HG02885 (cell line): ENCODE results near the gene WDR59.
"Not testable (repeated sequence)": the region's sequence is repeated elsewhere in the genome, so short reads cannot be mapped to it uniquely, and the experiment has no call there.

ENCODE experiments used
- ATAC-seq: cut with Tn5 transposase; IDR thresholded peaks from one replicate; pipeline ENCODE4 v1.9.1; 2021; ENCODE audit warnings: mild to moderate bottlenecking; ENCODE audit not compliant: unreplicated experiment, poor library complexity

The WDR59 gene

GRCh38 chr16:74874123-74874522 lies 110.8 kb downstream of the WDR59 start:
- no peak for ATAC-seq

GRCh38 chr16:74872302-74872701 lies 112.6 kb downstream of the WDR59 start:
- ATAC-seq: no peak

- no peak for ATAC-seq
Observed at GRCh38 chr16:74871608-74872007, 113.3 kb downstream of the WDR59 start.

DNA sequence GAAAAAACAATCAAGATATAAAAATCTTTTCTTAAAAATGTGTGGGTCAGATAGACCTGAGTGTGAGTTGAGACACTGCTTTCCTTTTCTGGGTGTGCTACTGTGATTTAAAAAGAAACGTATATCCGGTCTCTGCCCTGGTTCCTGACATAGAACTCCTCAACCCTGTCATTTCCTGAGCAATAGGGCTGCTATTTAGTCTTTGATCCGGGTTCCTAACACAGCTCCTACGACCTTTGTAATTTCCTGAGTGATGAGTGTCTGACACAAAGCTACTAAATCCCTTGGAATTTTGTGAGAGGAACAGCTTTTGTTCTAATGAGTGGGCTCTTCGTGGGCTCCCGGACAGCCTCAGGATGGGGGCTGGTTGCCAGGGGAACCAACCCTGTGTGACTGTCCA lies 116.4 kb downstream of the WDR59 start:
- no peak for ATAC-seq

GRCh38 chr16:74868035-74868434 lies 116.9 kb downstream of the WDR59 start:
- no peak for ATAC-seq

DNA sequence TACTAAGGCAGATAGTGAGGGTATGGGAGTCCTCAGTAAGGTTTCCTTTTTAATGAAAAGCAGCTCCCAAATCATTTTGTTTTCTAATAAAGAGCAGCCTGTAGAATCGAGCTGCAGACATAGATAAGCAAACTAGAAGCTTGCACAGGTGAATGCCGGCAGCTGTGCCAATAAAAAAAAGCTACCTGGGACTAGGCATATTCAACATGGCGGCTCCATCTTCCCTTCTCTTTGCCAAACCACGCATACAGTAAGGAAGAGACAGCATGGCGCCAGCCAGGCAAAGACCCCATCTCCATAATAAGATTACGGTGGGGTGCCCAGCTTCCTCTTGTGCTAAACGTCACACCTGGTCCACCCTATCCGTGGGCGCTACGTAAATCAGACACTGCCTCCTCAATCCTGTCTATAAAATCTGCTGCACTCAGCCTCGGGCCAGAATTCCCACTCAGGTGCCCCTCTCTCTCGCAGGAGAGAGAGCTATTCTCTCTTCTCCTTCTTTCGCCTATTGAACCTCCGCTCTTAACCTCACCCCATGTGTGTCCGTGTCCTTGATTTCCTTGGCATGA lies 117.6 kb downstream of the WDR59 start:
- ATAC-seq: no peak

- ATAC-seq: no peak
Observed at GRCh38 chr16:74865922-74866598, 118.9 kb downstream of the WDR59 start.

- ATAC-seq: peak; percentile 58
Observed at GRCh38 chr16:74862743-74863244, 122.1 kb downstream of the WDR59 start.

GRCh38 chr16:74852500-74852875 lies 132.4 kb downstream of the WDR59 start:
- no peak for ATAC-seq

GRCh38 chr16:74850027-74850426 lies 134.9 kb downstream of the WDR59 start:
- no peak for ATAC-seq

GRCh38 chr16:74847202-74847601 lies 137.7 kb downstream of the WDR59 start:
- ATAC-seq: no peak

- ATAC-seq: no peak
Observed at GRCh38 chr16:74846714-74847113, 138.2 kb downstream of the WDR59 start.

DNA sequence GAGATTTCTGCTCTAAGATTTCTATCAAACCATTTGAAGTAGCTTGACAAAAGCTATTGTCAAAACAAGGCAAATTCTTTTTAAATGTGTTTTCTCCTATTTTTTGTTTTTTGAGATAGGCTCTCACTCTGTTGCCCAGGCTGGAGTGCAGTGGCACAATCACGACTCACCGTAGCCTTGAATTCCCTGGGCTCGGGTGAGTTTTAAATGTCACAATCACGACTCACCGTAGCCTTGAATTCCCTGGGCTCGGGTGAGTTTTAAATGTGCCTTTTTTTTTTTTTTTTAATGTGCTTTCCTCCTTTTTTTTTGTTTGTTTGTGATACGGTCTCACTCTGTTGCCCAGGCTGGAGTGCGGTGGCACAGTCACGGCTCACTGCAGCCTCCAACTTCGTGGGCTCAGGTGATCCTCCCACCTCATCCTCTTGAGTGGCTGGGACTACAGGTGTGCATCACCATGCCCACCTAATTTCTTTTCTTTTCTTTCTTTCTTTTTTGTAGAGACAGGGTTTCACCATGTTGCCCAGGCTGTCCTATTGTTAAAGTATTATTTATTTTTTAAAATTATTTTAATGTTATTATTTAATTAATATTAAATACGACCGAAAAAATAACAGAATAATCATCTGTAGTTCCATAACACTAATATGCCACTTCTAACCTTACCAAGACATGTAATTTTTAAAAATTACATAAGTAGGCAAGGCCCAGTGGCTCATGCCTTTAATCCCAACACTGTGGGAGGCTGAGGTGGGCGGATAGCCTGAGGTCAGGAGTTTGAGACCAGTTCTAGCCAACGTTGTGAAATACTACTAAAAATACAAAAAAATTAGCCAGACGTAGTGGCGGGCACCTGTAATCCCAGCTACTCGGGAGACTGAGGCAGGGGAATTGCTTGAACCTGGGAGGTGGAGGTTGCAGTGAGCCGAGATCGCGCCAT lies 140.6 kb downstream of the WDR59 start:
- ATAC-seq: no peak

DNA sequence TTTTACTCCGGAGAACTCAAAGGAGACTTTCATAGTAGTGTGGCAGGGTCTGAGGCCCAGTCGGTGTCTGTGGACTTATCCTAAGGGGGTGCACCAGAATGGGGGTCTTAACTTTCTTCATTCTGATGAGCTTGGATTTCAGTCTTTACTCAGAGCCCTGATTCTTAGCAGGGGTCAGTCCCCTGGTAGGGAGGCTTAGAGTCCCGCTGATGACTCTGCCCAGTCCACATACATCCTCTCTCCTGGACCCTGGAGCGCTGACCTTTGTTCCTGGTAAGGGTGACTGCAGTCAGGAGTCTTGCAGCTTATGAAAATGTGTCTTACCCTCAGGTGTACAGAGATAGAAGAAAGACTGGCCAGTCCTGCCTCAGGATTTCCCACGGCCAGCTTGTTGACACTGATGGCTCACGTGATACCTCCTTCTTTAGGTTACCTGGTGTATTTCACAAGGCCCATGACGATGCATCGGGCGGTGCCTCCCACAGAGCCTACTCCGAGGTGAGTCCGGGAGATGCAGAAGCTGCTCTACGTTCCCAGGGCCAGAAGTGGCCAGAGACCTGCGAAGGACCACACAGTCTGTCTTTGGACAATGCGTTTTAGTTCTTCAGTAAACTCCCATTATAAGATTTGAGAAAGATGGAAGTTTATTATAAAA lies 141.4 kb downstream of the WDR59 start:
- not testable (repeated sequence) for ATAC-seq

DNA sequence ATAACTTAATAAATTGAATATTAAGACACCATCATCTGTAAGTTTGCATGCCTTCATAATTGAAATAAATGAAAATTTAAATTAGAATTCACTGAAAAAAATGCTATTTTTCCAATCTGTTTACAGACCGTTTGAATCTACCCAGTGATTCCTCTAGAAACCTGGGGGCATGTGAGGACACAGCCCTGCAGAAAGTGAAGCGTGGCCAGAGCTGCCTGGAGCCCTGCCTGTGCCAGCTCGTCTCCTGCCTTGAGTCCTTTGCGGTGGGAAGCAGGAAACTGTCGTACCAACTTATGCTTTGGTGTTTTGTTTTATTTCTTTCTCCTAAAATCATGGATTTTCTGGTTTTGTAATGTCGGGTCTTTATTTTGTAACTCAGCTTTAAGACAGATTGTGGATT lies 142.5 kb downstream of the WDR59 start:
- no peak for ATAC-seq

DNA sequence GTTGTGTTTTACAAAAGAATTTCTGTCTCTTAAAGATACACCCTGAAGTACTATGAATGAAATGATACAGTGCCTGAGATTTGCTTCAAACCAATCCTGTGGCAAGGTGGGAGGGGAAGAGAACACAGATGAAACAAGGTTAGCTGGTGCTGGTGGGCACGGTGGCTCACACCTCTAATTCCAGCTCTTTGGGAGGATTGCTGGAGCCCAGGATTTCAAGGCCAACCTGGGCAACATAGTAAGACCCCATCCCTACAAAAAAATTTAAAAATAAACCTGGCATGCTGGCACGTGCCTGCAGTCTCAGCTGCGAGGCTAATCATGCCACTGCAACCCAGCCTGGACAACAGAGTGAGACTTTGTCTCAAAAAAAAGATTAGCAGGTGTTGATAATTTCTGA lies 143.0 kb downstream of the WDR59 start:
- ATAC-seq: no peak

GRCh38 chr16:74841469-74841868 lies 143.5 kb downstream of the WDR59 start:
- no peak for ATAC-seq

GRCh38 chr16:74837056-74837455 lies 147.9 kb downstream of the WDR59 start:
- ATAC-seq: no peak

DNA sequence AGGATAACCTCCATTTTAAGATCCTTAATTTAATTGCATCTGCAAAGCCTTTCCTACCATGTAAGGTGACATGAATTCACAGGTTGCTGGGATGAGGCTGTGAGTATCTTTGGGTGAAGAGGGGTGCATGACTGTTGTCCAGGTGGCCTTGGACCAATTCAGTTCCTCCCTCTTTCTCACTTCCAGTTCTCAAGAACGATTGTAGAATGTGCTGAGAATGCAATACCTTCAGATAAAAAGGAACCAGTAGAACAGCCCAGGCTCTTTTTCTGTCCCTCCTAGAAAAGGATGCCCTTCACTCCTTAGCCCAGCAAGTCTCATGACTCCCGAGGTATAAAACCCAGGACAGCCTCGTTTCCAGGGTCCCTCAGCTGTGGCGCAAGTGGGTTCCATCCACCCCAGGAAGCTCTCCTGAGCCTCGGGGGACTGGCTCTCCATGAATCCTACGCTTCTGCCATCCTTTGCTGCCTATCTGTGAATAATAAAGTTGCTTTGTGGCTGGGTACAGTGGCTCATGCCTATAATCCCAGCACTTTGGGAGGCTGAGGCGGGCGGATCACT lies 148.7 kb downstream of the WDR59 start:
- no peak for ATAC-seq

- ATAC-seq: no peak
Observed at GRCh38 chr16:74832228-74832627, 152.7 kb downstream of the WDR59 start.
